B cell (primary cell): ENCODE measurements around the gene R3HDM4. TPM values are rescaled to one million over a fixed set of nuclear protein-coding genes. Genes with fewer than 3 reads are reported as not detected.

ENCODE experiments used
- ATAC-seq: fragments of 200-7000 bp; cut with Tn5 transposase; one replicate; pipeline ENCODE4 v1.10.0; 2021; ENCODE audit warnings: low read depth, mild to moderate bottlenecking, moderate number of reproducible peaks, moderate library complexity
- CTCF ChIA-PET: fragments of 350-600 bp; sonication (Branson Sonifier 250); formaldehyde crosslinking; loops from one replicate; lab custom pipeline; 2021; ENCODE audit warnings: antibody characterized with exemption, inconsistent platforms; lab: Charles Lee
- POLR2A ChIA-PET: fragments of 350-600 bp; sonication (Branson Sonifier 250); formaldehyde crosslinking; loops from one replicate; lab custom pipeline; 2021; ENCODE audit warnings: antibody characterized with exemption; lab: Charles Lee
- DNase-seq: peaks from one replicate; pipeline ENCODE4 v3.0.0; 2013
- H2AFZ ChIP-seq: 2 replicates; pipeline ENCODE4 v1.6.1; 2012; ENCODE audit warnings: mild to moderate bottlenecking, low read depth, low read length; ENCODE audit not compliant: insufficient read depth, poor library complexity, severe bottlenecking
- H3K27ac ChIP-seq, 2 donors: 1 replicate in 1 of 2; 2 replicates in 1 of 2; pipeline ENCODE4 v1.5.1; 2012 to 2013; ENCODE audit warnings: low read length in 2 of 2, mild to moderate bottlenecking in 2 of 2, moderate library complexity in 1 of 2
- H3K27me3 ChIP-seq, 4 experiments: fragments of 200-600 bp in 1 of 4; sonication (generic) in 1 of 4; replicated peaks in 1 of 4; 1 replicate in 2 of 4; 2 replicates in 2 of 4; pipeline versions ENCODE4 v1.6.1 to v1.7.0; 2013 to 2016; ENCODE audit warnings: low read length in 3 of 4, mild to moderate bottlenecking in 2 of 4, mixed read lengths in 1 of 4, moderate library complexity in 1 of 4; ENCODE audit not compliant: insufficient read depth in 4 of 4, control insufficient read depth in 3 of 4; ENCODE audit errors: control extremely low read depth in 1 of 4
- H3K36me3 ChIP-seq, 2 experiments: replicated peaks in 1 of 2; 1 replicate in 1 of 2; 2 replicates in 1 of 2; pipeline versions ENCODE4 v1.6.1 to v1.7.1; 2013; ENCODE audit warnings: low read length in 1 of 2; ENCODE audit not compliant: insufficient read depth in 2 of 2, control insufficient read depth in 1 of 2; ENCODE audit errors: control extremely low read depth in 1 of 2, extremely low read depth in 1 of 2
- H3K4me1 ChIP-seq, 2 donors: fragments of 200-600 bp in 1 of 2; sonication (generic) in 1 of 2; 1 replicate in 1 of 2; 2 replicates in 1 of 2; pipeline versions ENCODE4 v1.5.1 to v1.6.1; 2013 to 2017; ENCODE audit warnings: low read length in 2 of 2; ENCODE audit not compliant: control insufficient read depth in 2 of 2, insufficient read depth in 2 of 2
- H3K4me2 ChIP-seq: replicated peaks from 2 replicates; pipeline ENCODE3; 2012; ENCODE audit warnings: mild to moderate bottlenecking, low read depth, low read length; ENCODE audit not compliant: poor library complexity, severe bottlenecking
- H3K4me3 ChIP-seq, 5 experiments: fragments of 200-600 bp in 1 of 5; sonication (generic) in 1 of 5; 1 replicate in 3 of 5; 2 replicates in 2 of 5; pipeline versions ENCODE4 v1.5.1 to v1.7.0; 2011 to 2016; ENCODE audit warnings: low read length in 4 of 5, mild to moderate bottlenecking in 4 of 5, low read depth in 2 of 5, control low read depth in 1 of 5, moderate library complexity in 1 of 5; ENCODE audit not compliant: insufficient read depth in 1 of 5; ENCODE audit errors: control extremely low read depth in 1 of 5, extremely low read depth in 1 of 5
- H3K79me2 ChIP-seq: fragments of 200-600 bp; sonication (generic); one replicate; pipeline ENCODE4 v1.6.0; 2016; ENCODE audit warnings: low read length; ENCODE audit not compliant: control insufficient read depth, insufficient read depth
- H3K9ac ChIP-seq: fragments of 200-600 bp; sonication (generic); 2 replicates; pipeline ENCODE4 v1.6.1; 2017; ENCODE audit warnings: mild to moderate bottlenecking, low read length, moderate library complexity
- H3K9me3 ChIP-seq, 3 donors: one replicate each; pipeline versions ENCODE4 v1.6.1 to v1.7.1; 2013; ENCODE audit warnings: low read length in 2 of 3; ENCODE audit not compliant: control insufficient read depth in 2 of 3, insufficient read depth in 1 of 3; ENCODE audit errors: control extremely low read depth in 1 of 3
- H4K20me1 ChIP-seq: 2 replicates; pipeline ENCODE4 v1.6.0; 2012; ENCODE audit warnings: mild to moderate bottlenecking, low read length; ENCODE audit not compliant: insufficient read depth, control insufficient read depth, poor library complexity, severe bottlenecking
- H3K27ac Mint-ChIP-seq: one replicate; pipeline ENCODE4 v1.8.0; 2021; ENCODE audit warnings: mixed read lengths
- H3K27me3 Mint-ChIP-seq: one replicate; pipeline ENCODE4 v1.8.0; 2021; ENCODE audit warnings: mixed read lengths
- H3K4me1 Mint-ChIP-seq: one replicate; pipeline ENCODE4 v1.8.0; 2021; ENCODE audit warnings: mixed read lengths
- H3K4me3 Mint-ChIP-seq: one replicate; pipeline ENCODE4 v1.8.0; 2021; ENCODE audit warnings: mixed read lengths
- H3K9me3 Mint-ChIP-seq: one replicate; pipeline ENCODE4 v1.8.0; 2022; ENCODE audit warnings: mixed read lengths; ENCODE audit not compliant: insufficient read depth
- EZH2 ChIP-seq: IDR thresholded peaks from 2 replicates; pipeline ENCODE4 v1.6.1; 2012; ENCODE audit warnings: borderline replicate concordance, low read depth, mild to moderate bottlenecking, moderate library complexity, low read length; ENCODE audit not compliant: insufficient read depth, poor library complexity, severe bottlenecking
- WGBS: methylation state at CpG from one replicate; pipeline ENCODE4 v1.1.5; 2013; ENCODE audit warnings: missing lambda C conversion rate; ENCODE audit not compliant: insufficient coverage; 5-methylcytosine and 5-hydroxymethylcytosine counted together
- intact Hi-C: fragments of 100-400 bp; cut with micrococcal nuclease; formaldehyde crosslinking; loops from one replicate; pipeline ENCODE4 v1.10.0; 2022
- polyA plus RNA-seq: library from polyadenylated mRNA; depleted of rRNA; stranded (reverse); fragments of >200 nt; gene quantifications from 2 replicates; pipeline ENCODE4 v1.2.3, GENCODE V29; 2012
- total RNA-seq, 2 donors: library from RNA; stranded (reverse); fragments of 120-200 nt in 1 of 2; gene quantifications; 1 replicate in 1 of 2; 2 replicates in 1 of 2; pipeline versions ENCODE4 v1.2.3 to v1.2.4, GENCODE V29; 2013 to 2022
- TF ChIP-seq, protein P1 (sequence below): fragments of 200-600 bp; IDR thresholded peaks from one replicate; pipeline ENCODE4 v1.8.0; 2022; ENCODE audit warnings: antibody characterized with exemption, mild to moderate bottlenecking

The R3HDM4 gene
- total and polyA plus RNA-seq, 2 donors (not counting 1 experiment from before 2014, with no cell fraction given), result 168 to 176 TPM

DNA sequence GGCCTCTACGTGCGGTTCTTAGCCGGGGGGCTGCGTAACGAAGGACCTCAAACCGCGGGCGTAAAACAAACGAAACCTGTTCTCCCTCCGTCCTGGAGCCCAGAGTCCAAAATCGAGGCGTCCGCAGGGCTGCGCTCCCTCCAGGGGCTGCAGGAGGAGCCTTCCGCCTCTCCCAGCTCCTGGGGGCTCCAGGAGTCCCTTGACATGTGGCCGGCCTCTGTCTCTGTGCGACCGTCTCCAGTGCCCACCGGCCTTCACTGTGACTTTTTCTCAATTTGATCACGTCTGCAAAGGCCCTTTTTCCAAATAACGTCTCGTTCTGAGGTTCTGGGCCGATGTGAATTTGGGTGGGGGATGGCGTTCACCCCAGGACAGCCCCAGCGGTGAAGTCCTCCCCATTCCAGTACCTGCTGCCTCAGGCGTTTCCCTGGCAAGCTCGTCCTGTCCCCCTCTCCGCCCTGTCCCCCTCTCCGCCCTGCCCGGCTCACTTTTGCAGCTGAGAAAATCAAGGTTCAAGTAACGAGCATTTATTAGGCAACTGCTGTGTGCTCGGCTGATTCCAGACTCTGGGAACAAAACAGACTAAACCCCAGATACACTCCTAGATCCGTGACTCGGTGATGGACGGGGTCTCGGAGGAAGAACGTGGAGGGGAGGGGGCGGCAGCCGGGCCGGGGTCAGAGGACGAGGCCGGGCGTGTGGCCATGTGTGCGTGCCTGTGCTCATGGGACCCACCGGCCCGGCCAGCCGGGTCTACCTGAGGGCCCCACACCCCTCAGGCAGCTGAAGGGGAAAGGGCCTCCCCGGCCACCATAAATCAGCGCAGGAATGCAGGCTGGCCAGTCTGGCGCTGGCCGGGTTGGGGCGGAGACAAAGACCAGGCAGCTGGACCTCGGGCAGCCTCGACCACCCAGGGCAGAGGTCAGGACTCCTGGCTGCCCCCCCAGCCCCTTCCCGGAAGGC is 43.1 kb upstream of the R3HDM4 start:
- peaks cover 25% of the 10 kb centered on the region for H3K4me1 Mint-ChIP-seq
- Histone ChIP-seq H2AFZ (no peak overlapping the region), H3K79me2 (peaks cover 65% of the 10 kb centered on the region), H3K36me3 (peaks cover 0 to 18% of the 10 kb centered on the region in 2 experiments), H3K4me3 (no peak overlapping the region), H3K4me1 (peaks cover 21 to 44% of the 10 kb centered on the region in 2 donors), H3K4me2 (no peak overlapping the region), H3K27me3 (no peaks in the 10 kb centered on the region), H3K27ac (no peak overlapping the region), H3K9ac (no peak overlapping the region), H3K9me3 (no peaks in the 10 kb centered on the region), H4K20me1 (peaks cover 62% of the 10 kb centered on the region)
- ATAC-seq (no peak), DNase-seq (no peak)
- no peak overlapping the region for H3K4me3 Mint-ChIP-seq
- no peaks in the 10 kb centered on the region for H3K9me3 Mint-ChIP-seq
- WGBS, result 97% methylated on average over 44 of the region's 55 CpGs
- ChIA-PET CTCF (no interaction called here), POLR2A (interaction anchor here (0.5 to 1.3 kb wide), 2 partner anchors 27 to 29 kb away, joined by 3 to 11 read pairs; no protein-coding TSS in a partner anchor)
- H3K27ac Mint-ChIP-seq, result no peak overlapping the region
- H3K27me3 Mint-ChIP-seq, result no peaks in the 10 kb centered on the region
- intact Hi-C loops, result no loop called here
- no peak for TF ChIP-seq EZH2
- TF ChIP-seq, protein P1, sequence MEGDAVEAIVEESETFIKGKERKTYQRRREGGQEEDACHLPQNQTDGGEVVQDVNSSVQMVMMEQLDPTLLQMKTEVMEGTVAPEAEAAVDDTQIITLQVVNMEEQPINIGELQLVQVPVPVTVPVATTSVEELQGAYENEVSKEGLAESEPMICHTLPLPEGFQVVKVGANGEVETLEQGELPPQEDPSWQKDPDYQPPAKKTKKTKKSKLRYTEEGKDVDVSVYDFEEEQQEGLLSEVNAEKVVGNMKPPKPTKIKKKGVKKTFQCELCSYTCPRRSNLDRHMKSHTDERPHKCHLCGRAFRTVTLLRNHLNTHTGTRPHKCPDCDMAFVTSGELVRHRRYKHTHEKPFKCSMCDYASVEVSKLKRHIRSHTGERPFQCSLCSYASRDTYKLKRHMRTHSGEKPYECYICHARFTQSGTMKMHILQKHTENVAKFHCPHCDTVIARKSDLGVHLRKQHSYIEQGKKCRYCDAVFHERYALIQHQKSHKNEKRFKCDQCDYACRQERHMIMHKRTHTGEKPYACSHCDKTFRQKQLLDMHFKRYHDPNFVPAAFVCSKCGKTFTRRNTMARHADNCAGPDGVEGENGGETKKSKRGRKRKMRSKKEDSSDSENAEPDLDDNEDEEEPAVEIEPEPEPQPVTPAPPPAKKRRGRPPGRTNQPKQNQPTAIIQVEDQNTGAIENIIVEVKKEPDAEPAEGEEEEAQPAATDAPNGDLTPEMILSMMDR, result no peak
